H1 (cell line): ENCODE data around the gene ABHD2. TPM values are rescaled to one million over a fixed set of nuclear protein-coding genes. Genes with fewer than 3 reads are reported as not detected.

Experiments used
- CTCF ChIA-PET: fragments of 300-600 bp; sonication (Branson Sonifier 250); formaldehyde crosslinking; loops from one replicate; lab custom pipeline; 2021; ENCODE audit not compliant: partially characterized antibody; lab: Charles Lee
- POLR2A ChIA-PET: fragments of 300-600 bp; sonication (Branson Sonifier 250); formaldehyde crosslinking; loops from one replicate; lab custom pipeline; 2021; ENCODE audit warnings: inconsistent platforms; ENCODE audit not compliant: partially characterized antibody; lab: Charles Lee
- DNase-seq, 2 experiments: peaks; one replicate each; pipeline versions ENCODE4 v3.0.0 to v3.0.0-alpha.2; 2010 to 2022; ENCODE audit warnings: low spot score in 2 of 2, low read depth in 1 of 2, mixed read lengths in 1 of 2
- FAIRE-seq: peaks from 2 replicates; lab custom pipeline; 2011; peaks lifted over from hg19 to GRCh38; lab: Jason Lieb, UNC
- H2AFZ ChIP-seq: 2 replicates; pipeline ENCODE4 v1.8.1; 2012; ENCODE audit warnings: low read length, inconsistent platforms
- H2AK5ac ChIP-seq: 2 replicates; pipeline ENCODE4 v1.6.1; 2013; ENCODE audit warnings: low read depth, low read length
- H2BK120ac ChIP-seq: replicated peaks from 2 replicates; pipeline ENCODE3; 2013; ENCODE audit warnings: low read depth, low read length, inconsistent platforms
- H2BK12ac ChIP-seq: 2 replicates; pipeline ENCODE4 v1.6.1; 2013; ENCODE audit warnings: low read depth, low read length
- H2BK15ac ChIP-seq: 2 replicates; pipeline ENCODE4 v1.6.1; 2013; ENCODE audit warnings: low read length
- H2BK20ac ChIP-seq: 2 replicates; pipeline ENCODE4 v1.6.1; 2013; ENCODE audit warnings: low read length
- H2BK5ac ChIP-seq: 2 replicates; pipeline ENCODE4 v1.6.1; 2013; ENCODE audit warnings: low read depth, low read length
- H3K14ac ChIP-seq: 2 replicates; pipeline ENCODE4 v1.6.1; 2013; ENCODE audit warnings: inconsistent platforms; ENCODE audit not compliant: insufficient read length
- H3K18ac ChIP-seq: 2 replicates; pipeline ENCODE4 v1.6.1; 2013; ENCODE audit warnings: low read length; ENCODE audit errors: extremely low read depth
- H3K23ac ChIP-seq: 2 replicates; pipeline ENCODE4 v1.6.1; 2013; ENCODE audit warnings: inconsistent platforms; ENCODE audit not compliant: insufficient read length
- H3K23me2 ChIP-seq: 2 replicates; pipeline ENCODE4 v1.6.1; 2013; ENCODE audit warnings: low read depth, low read length
- H3K27ac ChIP-seq: 2 replicates; pipeline ENCODE4 v1.6.1; 2011; ENCODE audit warnings: low read depth, low read length, inconsistent platforms
- H3K27me3 ChIP-seq, 4 experiments: replicated peaks in 1 of 4; 1 replicate in 1 of 4; 2 replicates in 3 of 4; pipeline versions ENCODE4 v1.6.1 to v1.8.1; 2011 to 2013; ENCODE audit warnings: low read length in 3 of 4, mild to moderate bottlenecking in 3 of 4, inconsistent platforms in 2 of 4, mixed read lengths in 2 of 4, moderate library complexity in 1 of 4; ENCODE audit not compliant: control insufficient read depth in 3 of 4, insufficient read depth in 3 of 4; ENCODE audit errors: extremely low read depth in 1 of 4
- H3K36me3 ChIP-seq, 4 experiments: 2 replicates each; pipeline versions ENCODE4 v1.6.1 to v1.8.1; 2011 to 2013; ENCODE audit warnings: mild to moderate bottlenecking in 4 of 4, low read length in 3 of 4, moderate library complexity in 2 of 4, control low read depth in 1 of 4, inconsistent platforms in 1 of 4; ENCODE audit not compliant: insufficient read depth in 4 of 4, control insufficient read depth in 2 of 4
- H3K4ac ChIP-seq: replicated peaks from 2 replicates; pipeline ENCODE3; 2013; ENCODE audit warnings: low read length, low read depth, mixed read lengths, inconsistent platforms; ENCODE audit not compliant: insufficient read length
- H3K4me1 ChIP-seq, 4 experiments: replicated peaks in 1 of 4; 1 replicate in 1 of 4; 2 replicates in 3 of 4; pipeline versions ENCODE4 v1.6.1 to v1.8.1; 2011 to 2013; ENCODE audit warnings: low read length in 3 of 4, inconsistent platforms in 2 of 4, mixed read lengths in 1 of 4; ENCODE audit not compliant: insufficient read depth in 4 of 4, control insufficient read depth in 3 of 4
- H3K4me2 ChIP-seq, 2 experiments: 2 replicates each; pipeline versions ENCODE4 v1.6.1 to v1.8.1; 2011 to 2013; ENCODE audit warnings: low read depth in 2 of 2, low read length in 2 of 2, control low read depth in 1 of 2, inconsistent platforms in 1 of 2, mild to moderate bottlenecking in 1 of 2; ENCODE audit not compliant: insufficient read depth in 1 of 2
- H3K4me3 ChIP-seq, 4 experiments: fragments of 200-600, 300-600 bp in 1 of 4; sonication (generic), shearing (Covaris generic), sonication (Bioruptor Twin) in 1 of 4; 2 replicates each; pipeline versions ENCODE4 v1.5.1 to v1.8.1; 2011 to 2016; ENCODE audit warnings: low read length in 4 of 4, low read depth in 3 of 4, control low read depth in 2 of 4, inconsistent platforms in 2 of 4, mild to moderate bottlenecking in 2 of 4, mixed read lengths in 1 of 4, moderate library complexity in 1 of 4; ENCODE audit not compliant: insufficient read depth in 2 of 4; ENCODE audit errors: extremely low read depth in 1 of 4
- H3K56ac ChIP-seq: replicated peaks from 2 replicates; pipeline ENCODE3; 2013; ENCODE audit warnings: low read depth, mild to moderate bottlenecking, mixed read lengths, low read length, inconsistent platforms; ENCODE audit not compliant: insufficient read length
- H3K79me1 ChIP-seq: 2 replicates; pipeline ENCODE4 v1.6.1; 2013; ENCODE audit warnings: low read depth, low read length, control low read depth
- H3K79me2 ChIP-seq, 2 experiments: 2 replicates each; pipeline versions ENCODE4 v1.6.1 to v1.8.1; 2012 to 2013; ENCODE audit warnings: low read length in 2 of 2, mild to moderate bottlenecking in 2 of 2, inconsistent platforms in 1 of 2; ENCODE audit not compliant: insufficient read depth in 2 of 2, control insufficient read depth in 1 of 2
- H3K9ac ChIP-seq, 4 experiments: replicated peaks in 1 of 4; 1 replicate in 1 of 4; 2 replicates in 3 of 4; pipeline versions ENCODE4 v1.6.1 to v1.8.1; 2011 to 2013; ENCODE audit warnings: low read depth in 3 of 4, low read length in 3 of 4, control low read depth in 2 of 4, mild to moderate bottlenecking in 2 of 4, moderate library complexity in 2 of 4, inconsistent platforms in 1 of 4; ENCODE audit errors: extremely low read depth in 1 of 4
- H3K9me3 ChIP-seq, 2 experiments: 2 replicates each; pipeline versions ENCODE4 v1.6.1 to v1.8.1; 2012 to 2013; ENCODE audit warnings: mild to moderate bottlenecking in 2 of 2, moderate library complexity in 2 of 2, control low read depth in 1 of 2, inconsistent platforms in 1 of 2, low read depth in 1 of 2, low read length in 1 of 2, mixed read lengths in 1 of 2; ENCODE audit not compliant: insufficient read depth in 2 of 2
- H4K20me1 ChIP-seq, 2 experiments: replicated peaks in 1 of 2; 2 replicates each; pipeline versions ENCODE3 to v1.8.1; 2011 to 2013; ENCODE audit warnings: inconsistent platforms in 2 of 2, low read length in 2 of 2, mild to moderate bottlenecking in 1 of 2; ENCODE audit not compliant: insufficient read depth in 2 of 2, control insufficient read depth in 1 of 2
- H4K5ac ChIP-seq: 2 replicates; pipeline ENCODE4 v1.6.1; 2013; ENCODE audit warnings: low read length, low read depth, mixed read lengths, inconsistent platforms; ENCODE audit not compliant: insufficient read length
- H4K8ac ChIP-seq: 2 replicates; pipeline ENCODE4 v1.8.0; 2013; ENCODE audit warnings: mild to moderate bottlenecking, moderate library complexity, low read length, inconsistent platforms; ENCODE audit not compliant: insufficient read depth; ENCODE audit errors: extremely low read depth
- H4K91ac ChIP-seq: replicated peaks from 2 replicates; pipeline ENCODE3; 2013; ENCODE audit warnings: low read length, mixed read lengths, inconsistent platforms; ENCODE audit not compliant: insufficient read length
- POLR2AphosphoS5 ChIP-seq: IDR thresholded peaks from 2 replicates; pipeline ENCODE4 v1.6.1; 2011; ENCODE audit warnings: low read depth, low read length
- SIN3A ChIP-seq, 2 experiments: IDR thresholded peaks in 1 of 2; conservative IDR thresholded peaks in 1 of 2; 2 replicates each; pipeline ENCODE4 v1.6.1; 2011 to 2012; ENCODE audit warnings: low read length in 2 of 2, improper control_type of control experiment in 1 of 2, low read depth in 1 of 2, mild to moderate bottlenecking in 1 of 2
- WGBS, 2 experiments: shearing (Covaris generic) in 1 of 2; methylation state at CpG; one replicate each; pipeline versions ENCODE4 v1.1.6 to v1.1.7; 2013 to 2015; ENCODE audit warnings: low lambda C conversion rate in 2 of 2, mixed read lengths in 2 of 2, inconsistent platforms in 1 of 2, low coverage in 1 of 2, missing lambda C conversion rate in 1 of 2; ENCODE audit not compliant: insufficient replicate concordance in 2 of 2, insufficient coverage in 1 of 2, insufficient read length in 1 of 2; ENCODE audit errors: extremely low coverage in 1 of 2, missing lambda C conversion rate in 1 of 2; 5-methylcytosine and 5-hydroxymethylcytosine counted together
- polyA plus RNA-seq, 7 experiments: library from polyadenylated mRNA; depleted of rRNA in 3 of 7; stranded (reverse) in 5 of 7; unstranded in 2 of 7; fragments of >200 nt in 5 of 7; fragments of 200-250 nt in 2 of 7; gene quantifications; 1 replicate in 5 of 7; 2 replicates in 1 of 7; 4 replicates in 1 of 7; pipeline versions ENCODE4 v1.2.1 to v1.2.3, GENCODE V29; 2011 to 2013; ENCODE audit warnings: missing spikeins in 2 of 7, mixed read lengths in 2 of 7
- total RNA-seq: library from RNA; stranded (reverse); fragmentation: NEBNext Ultra II Directional; extraction: Animal tissue kit (Norgen Biotek cat#: 25700); gene quantifications from 2 replicates; pipeline ENCODE4 v1.2.1, GENCODE V29; 2021
- TF ChIP-seq, protein P1 (sequence below): IDR thresholded peaks from 2 replicates; pipeline ENCODE4 v1.6.1; 2011; ENCODE audit warnings: low read length, improper control_type of control experiment

The ABHD2 gene
- total and polyA plus RNA-seq, 2 of the 8 experiments (the other 6 are each of a cell fraction or from before 2014, with no cell fraction given), result 9.1 to 23.7 TPM

DNA sequence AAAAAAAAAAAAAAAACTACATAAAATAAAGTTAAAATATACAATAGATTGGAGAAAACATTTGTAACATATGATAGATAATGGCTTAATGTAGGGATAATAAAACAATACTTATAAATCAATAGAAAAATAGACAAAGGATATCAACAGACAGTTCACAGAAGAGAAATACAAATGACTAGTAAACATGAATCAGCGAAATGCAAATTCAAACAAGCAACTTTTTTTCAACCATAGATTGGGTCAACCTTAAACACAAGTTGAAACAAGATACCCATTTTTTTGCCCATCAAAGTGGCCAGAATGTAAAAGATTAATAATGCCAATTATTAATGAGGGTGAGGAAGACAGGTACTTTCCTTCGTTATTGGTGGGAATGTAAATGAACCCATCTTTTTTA is 59.9 kb downstream of the ABHD2 start:
- POLR2A ChIA-PET, result no interaction called here
- Histone ChIP-seq H3K79me2 (no peaks in the 10 kb centered on the region), H2BK15ac (no peak overlapping the region), H2BK20ac (no peak overlapping the region), H2BK12ac (no peak overlapping the region), H3K4me3 (no peak overlapping the region), H3K9me3 (no peaks in the 10 kb centered on the region), H4K91ac (no peak overlapping the region), H4K5ac (no peak overlapping the region)
- no peak for FAIRE-seq
- TF ChIP-seq, protein P1, sequence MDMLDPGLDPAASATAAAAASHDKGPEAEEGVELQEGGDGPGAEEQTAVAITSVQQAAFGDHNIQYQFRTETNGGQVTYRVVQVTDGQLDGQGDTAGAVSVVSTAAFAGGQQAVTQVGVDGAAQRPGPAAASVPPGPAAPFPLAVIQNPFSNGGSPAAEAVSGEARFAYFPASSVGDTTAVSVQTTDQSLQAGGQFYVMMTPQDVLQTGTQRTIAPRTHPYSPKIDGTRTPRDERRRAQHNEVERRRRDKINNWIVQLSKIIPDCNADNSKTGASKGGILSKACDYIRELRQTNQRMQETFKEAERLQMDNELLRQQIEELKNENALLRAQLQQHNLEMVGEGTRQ, result no peak
- no peak for TF ChIP-seq SIN3A (conservative IDR thresholded peaks at IDR 0.05 in 1 of 2, IDR thresholded peaks at IDR 0.05 in 1 of 2; ENCODE audit: low read depth in 1 of 2, low read length in 2 of 2)
- no peak for TF ChIP-seq POLR2AphosphoS5
- TF ChIP-seq, all 59 proteins: peak for 0
- no peak for DNase-seq
- 66% methylated on average over 2 of the region's 2 CpGs; no CpG with 5 or more reads in 1 of the 2 experiments for WGBS, 2 experiments
- H3K4me1 ChIP-seq, result no peaks in the 10 kb centered on the region
- no peak overlapping the region for H2AK5ac ChIP-seq
- H3K14ac ChIP-seq, result no peak overlapping the region
- no peak overlapping the region for H3K4me2 ChIP-seq
- no peak overlapping the region for H3K4ac ChIP-seq
- H3K56ac ChIP-seq, result no peak overlapping the region
- H3K36me3 ChIP-seq, result no peaks in the 10 kb centered on the region; a peak in 1 of 8 replicates
- no peaks in the 10 kb centered on the region for H3K79me1 ChIP-seq
- H3K27me3 ChIP-seq, result no peaks in the 10 kb centered on the region
- H2BK120ac ChIP-seq, result no peak overlapping the region
- CTCF ChIA-PET, result interaction anchor here (6.2 kb wide), 1 partner anchor 18 kb away, joined by 50 read pairs; no protein-coding TSS in a partner anchor
- H4K20me1 ChIP-seq, result no peaks in the 10 kb centered on the region
- no peaks in the 10 kb centered on the region for H3K23me2 ChIP-seq
- no peak overlapping the region for H2BK5ac ChIP-seq
- no peak overlapping the region for H3K9ac ChIP-seq
- H3K27ac ChIP-seq, result no peak overlapping the region
- H2AFZ ChIP-seq, result no peak overlapping the region
- H4K8ac ChIP-seq, result no peak overlapping the region
- no peak overlapping the region for H3K23ac ChIP-seq
- H3K18ac ChIP-seq, result no peak overlapping the region
